Psoas muscle (tissue), 8 donors: ENCODE measurements around the gene CCDC137. TPM values are rescaled to one million over a fixed set of nuclear protein-coding genes. Genes with fewer than 3 reads are reported as not detected.
A peak's percentile ranks its signal among the peaks of the same experiment; 100 is the strongest.

Experiments
- ATAC-seq, 4 donors: fragments of 200-7000 bp; cut with Tn5 transposase; one replicate each; pipeline ENCODE4 v1.9.1; 2020; ENCODE audit warnings: moderate library complexity in 3 of 4, mild to moderate bottlenecking in 2 of 4
- DNase-seq, 2 donors: peaks; one replicate each; pipeline ENCODE4 v3.0.0-alpha.2; 2020
- H3K27ac ChIP-seq: fragments of 200-600 bp; one replicate; pipeline ENCODE4 v1.8.0; 2022
- H3K27me3 ChIP-seq, 3 donors: fragments of 200-600 bp in 1 of 3; one replicate each; pipeline versions ENCODE4 v1.6.1 to v1.8.0; 2013 to 2022; ENCODE audit warnings: low read length in 2 of 3, mild to moderate bottlenecking in 2 of 3, moderate library complexity in 1 of 3; ENCODE audit not compliant: insufficient read depth in 3 of 3
- H3K36me3 ChIP-seq, 2 donors: fragments of 200-600 bp in 1 of 2; one replicate each; pipeline versions ENCODE4 v1.6.1 to v1.8.0; 2013 to 2022; ENCODE audit warnings: low read depth in 1 of 2, mild to moderate bottlenecking in 1 of 2, moderate library complexity in 1 of 2; ENCODE audit not compliant: insufficient read depth in 1 of 2
- H3K4me1 ChIP-seq: fragments of 200-600 bp; one replicate; pipeline ENCODE4 v1.8.0; 2022
- H3K4me3 ChIP-seq: fragments of 200-600 bp; one replicate; pipeline ENCODE4 v1.8.0; 2022; ENCODE audit warnings: mild to moderate bottlenecking
- H3K9me3 ChIP-seq: fragments of 200-600 bp; one replicate; pipeline ENCODE4 v1.8.0; 2022
- WGBS, 3 donors: extraction: QIAGEN DNeasy Blood & Tissue Kit; methylation state at CpG; one replicate each; pipeline versions ENCODE4 v1.1.6 to v1.1.7; 2013; 5-methylcytosine and 5-hydroxymethylcytosine counted together
- intact Hi-C, 2 donors: fragments of 100-400 bp; cut with DNase I; formaldehyde crosslinking; loops; one replicate each; pipeline versions ENCODE4 v1.11.0 to v1.14.2; 2022
- polyA plus RNA-seq, 3 donors: library from polyadenylated mRNA; stranded (reverse); fragments of 200-250 nt; gene quantifications; one replicate each; pipeline ENCODE4 v1.2.3, GENCODE V29; 2013
- total RNA-seq, 4 donors: library from RNA; stranded (reverse); fragmentation: NEBNext Ultra II Directional in 2 of 4; extraction: Animal tissue kit (Norgen Biotek cat#: 25700) in 2 of 4; gene quantifications; one replicate each; pipeline versions ENCODE4 v1.2.1 to v1.2.4, GENCODE V29; 2021 to 2023
- TF ChIP-seq, protein P1 (sequence below): fragments of 200-600 bp; IDR thresholded peaks from one replicate; pipeline ENCODE4 v1.8.0; 2022; ENCODE audit warnings: antibody characterized with exemption
- donor health status: healthy with polysubstance abuse.
- donor health status: DM: no; HTN: no; CAD: no; lungs with moderate emphysema.
- donor health status: Bipolar disorder and iron deficiency.
- donor health status: healthy.
- donor health status: DM: yes; HTN: yes; CAD: no.
- donor health status: DM: no; HTN: no; CAD: no.
- donor health status: DM: no; HTN: no; CAD: no.
- donor health status: DM: yes; HTN: yes; CAD: no.

The CCDC137 gene
- total and polyA plus RNA-seq, 7 donors = 4.8 to 47.4 (median 11.3) TPM

DNA sequence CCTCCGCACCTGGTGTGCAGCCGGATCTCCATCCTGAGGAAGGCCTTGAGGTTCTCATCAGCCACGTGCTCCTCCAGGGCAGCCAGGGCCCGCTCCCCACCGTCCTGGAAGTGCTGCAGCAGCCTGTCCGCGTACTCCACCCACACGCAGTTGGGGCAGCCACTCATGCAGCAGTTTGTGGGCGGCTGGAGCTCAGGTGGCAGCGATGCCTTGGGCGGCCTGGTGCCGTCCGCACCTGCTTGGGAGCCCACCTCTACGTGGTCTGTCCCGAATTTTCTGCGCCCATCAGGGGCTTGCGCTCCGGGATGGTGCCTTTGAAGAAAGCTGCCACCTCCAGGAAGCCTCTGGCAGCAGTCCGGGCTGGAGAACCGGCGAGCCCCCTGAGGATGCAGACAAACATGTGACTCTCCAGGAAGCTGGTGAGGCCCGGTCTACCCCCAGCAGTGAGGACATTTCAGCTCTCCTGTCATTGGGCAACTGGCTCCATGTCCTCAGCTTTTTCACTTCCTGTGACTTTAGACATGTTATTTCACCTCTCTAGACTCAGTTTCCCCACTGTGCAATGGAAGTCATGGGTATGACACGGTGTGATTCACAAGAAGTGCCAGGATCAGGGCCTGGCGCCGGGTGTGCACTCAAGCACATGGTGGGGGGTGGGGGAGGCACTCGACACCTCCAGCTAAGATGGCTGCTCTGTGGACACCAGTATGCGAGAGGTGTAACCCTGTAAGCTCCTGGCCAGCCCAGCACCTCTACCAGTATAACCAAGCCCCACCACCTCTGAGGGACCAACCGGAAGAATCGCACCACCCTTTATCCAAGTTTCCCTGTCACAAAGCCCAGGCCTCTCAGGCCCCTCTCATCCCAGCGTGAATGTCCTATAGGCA is 1.1 kb upstream of the CCDC137 start:
- Histone ChIP-seq H3K9me3 (no peaks in the 10 kb centered on the region), H3K36me3 (peaks cover 0 to 37% of the 10 kb centered on the region in 2 donors), H3K27me3 (no peaks in the 10 kb centered on the region), H3K27ac (peak overlapping the region; percentile 90), H3K4me1 (peaks cover 11% of the 10 kb centered on the region), H3K4me3 (peak overlapping the region; percentile 100)
- ATAC-seq (peak; percentile 4 to 33 (median 27)), DNase-seq (no peak)
- TF ChIP-seq, protein P1, sequence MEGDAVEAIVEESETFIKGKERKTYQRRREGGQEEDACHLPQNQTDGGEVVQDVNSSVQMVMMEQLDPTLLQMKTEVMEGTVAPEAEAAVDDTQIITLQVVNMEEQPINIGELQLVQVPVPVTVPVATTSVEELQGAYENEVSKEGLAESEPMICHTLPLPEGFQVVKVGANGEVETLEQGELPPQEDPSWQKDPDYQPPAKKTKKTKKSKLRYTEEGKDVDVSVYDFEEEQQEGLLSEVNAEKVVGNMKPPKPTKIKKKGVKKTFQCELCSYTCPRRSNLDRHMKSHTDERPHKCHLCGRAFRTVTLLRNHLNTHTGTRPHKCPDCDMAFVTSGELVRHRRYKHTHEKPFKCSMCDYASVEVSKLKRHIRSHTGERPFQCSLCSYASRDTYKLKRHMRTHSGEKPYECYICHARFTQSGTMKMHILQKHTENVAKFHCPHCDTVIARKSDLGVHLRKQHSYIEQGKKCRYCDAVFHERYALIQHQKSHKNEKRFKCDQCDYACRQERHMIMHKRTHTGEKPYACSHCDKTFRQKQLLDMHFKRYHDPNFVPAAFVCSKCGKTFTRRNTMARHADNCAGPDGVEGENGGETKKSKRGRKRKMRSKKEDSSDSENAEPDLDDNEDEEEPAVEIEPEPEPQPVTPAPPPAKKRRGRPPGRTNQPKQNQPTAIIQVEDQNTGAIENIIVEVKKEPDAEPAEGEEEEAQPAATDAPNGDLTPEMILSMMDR = no peak
- 56 to 63% (median 62%) methylated on average over 30 of the region's 30 CpGs for WGBS, 3 donors
- intact Hi-C loops = loop anchor here (2.0 kb wide), 1 partner anchor 29 kb away; the partner anchor contains the start of genes NPLOC4 (in 2 of the 2) and TSPAN10 (in 2 of the 2)

DNA sequence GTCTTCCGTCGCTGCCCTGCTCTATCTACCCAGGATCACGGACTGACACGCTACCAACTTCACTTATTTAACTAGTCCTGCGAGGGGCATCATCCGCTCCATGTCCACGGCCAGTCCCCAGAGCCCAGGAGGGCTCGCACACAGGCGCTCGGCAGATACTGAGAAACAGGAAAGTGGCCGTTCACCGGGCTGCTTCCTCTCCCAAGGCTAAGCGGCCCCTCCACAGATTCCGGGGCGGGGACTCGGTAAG is 520 bp upstream of the CCDC137 start:
- H3K27me3 ChIP-seq = no peaks in the 10 kb centered on the region
- TF ChIP-seq, protein P1 = no peak
- no peaks in the 10 kb centered on the region for H3K9me3 ChIP-seq
- 0 to 1% (median 0%) methylated on average over 16 of the region's 16 CpGs for WGBS, 3 donors
- peaks cover 11% of the 10 kb centered on the region for H3K4me1 ChIP-seq
- DNase-seq (no peak), ATAC-seq (peak; percentile 3 to 36 (median 21))
- intact Hi-C loops = loop anchor here (2.0 kb wide), 1 partner anchor 29 kb away; the partner anchor contains the start of genes NPLOC4 (in 2 of the 2) and TSPAN10 (in 2 of the 2)
- H3K4me3 ChIP-seq = peak overlapping the region; percentile 100
- H3K27ac ChIP-seq = peak overlapping the region; percentile 90
- peaks cover 0 to 43% of the 10 kb centered on the region in 2 donors for H3K36me3 ChIP-seq

DNA sequence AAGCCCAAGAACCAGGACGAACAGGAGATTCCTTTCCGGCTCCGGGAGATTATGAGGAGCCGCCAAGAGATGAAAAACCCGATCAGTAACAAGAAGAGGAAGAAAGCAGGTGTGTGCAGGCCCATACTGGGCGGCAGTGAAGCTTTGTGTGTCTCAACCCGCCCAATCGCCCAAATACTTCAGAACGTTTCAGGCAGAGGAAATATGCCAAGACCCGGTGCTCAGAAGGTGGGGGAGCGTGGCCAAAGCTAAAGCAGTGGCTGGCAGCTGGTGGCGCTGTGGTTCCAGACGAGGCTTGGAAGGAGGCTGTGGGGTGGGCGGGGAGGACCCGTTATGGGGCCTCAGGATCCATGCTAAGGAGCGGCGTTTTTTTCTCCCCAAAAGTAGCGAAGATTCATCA is 1.2 kb downstream of the CCDC137 start:
- intact Hi-C loops = loop anchor here (2.0 kb wide), 1 partner anchor 31 kb away; the partner anchor contains the start of genes NPLOC4 (in 2 of the 2) and TSPAN10 (in 2 of the 2)
- TF ChIP-seq, protein P1 = no peak
- ATAC-seq (no peak), DNase-seq (no peak)
- peaks cover 0 to 60% of the 10 kb centered on the region in 2 donors for H3K36me3 ChIP-seq
- no peaks in the 10 kb centered on the region for H3K9me3 ChIP-seq
- H3K4me3 ChIP-seq = peak overlapping the region; percentile 100
- peaks cover 11% of the 10 kb centered on the region for H3K4me1 ChIP-seq
- WGBS, 3 donors = 77 to 81% (median 79%) methylated on average over 17 to 18 of the region's 18 CpGs
- H3K27ac ChIP-seq = no peak overlapping the region
- H3K27me3 ChIP-seq = no peaks in the 10 kb centered on the region

DNA sequence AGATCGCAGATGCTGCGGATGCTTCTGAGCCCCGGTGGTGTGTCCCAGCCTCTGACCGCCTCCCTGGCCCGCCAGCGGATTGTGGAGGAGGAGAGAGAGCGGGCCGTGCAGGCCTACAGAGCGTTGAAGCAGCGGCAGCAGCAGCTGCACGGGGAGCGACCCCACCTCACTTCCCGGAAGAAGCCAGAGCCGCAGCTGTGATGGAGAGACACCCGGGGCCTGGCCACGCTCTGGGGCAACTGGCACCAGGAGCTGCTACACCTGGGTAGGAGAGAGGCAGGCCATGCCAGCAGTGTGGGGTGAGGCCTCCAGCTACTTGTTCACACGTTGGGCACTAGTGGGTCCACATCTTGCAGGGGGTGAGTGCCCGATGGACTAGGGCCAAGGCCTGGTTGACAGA is 6.0 kb downstream of the CCDC137 start:
- DNase-seq (peak in 1 of 2 donors; percentile 51), ATAC-seq (no peak)
- Histone ChIP-seq H3K4me1 (no peaks in the 10 kb centered on the region), H3K27ac (no peak overlapping the region), H3K9me3 (no peaks in the 10 kb centered on the region), H3K27me3 (no peaks in the 10 kb centered on the region), H3K36me3 (peaks cover 0 to 59% of the 10 kb centered on the region in 2 donors), H3K4me3 (no peak overlapping the region)
- 64 to 70% (median 69%) methylated on average over 18 of the region's 18 CpGs for WGBS, 3 donors
- TF ChIP-seq, protein P1 = no peak
- intact Hi-C loops = no loop called here
